H9 (cell line): ENCODE data around the gene PRKCZ. TPM values are rescaled to one million over a fixed set of nuclear protein-coding genes. Genes with fewer than 3 reads are reported as not detected.

Source experiments
- DNase-seq: peaks from one replicate; pipeline ENCODE4 v3.0.0-alpha.2; 2017
- H2AFZ ChIP-seq: one replicate; pipeline ENCODE4 v1.6.1; 2013; ENCODE audit warnings: mild to moderate bottlenecking, low read length, control low read depth, moderate library complexity
- H2AK5ac ChIP-seq: 2 replicates; pipeline ENCODE4 v1.6.1; 2013; ENCODE audit warnings: low read length, control low read depth, mixed read lengths; ENCODE audit not compliant: insufficient read length
- H2BK120ac ChIP-seq: one replicate; pipeline ENCODE4 v1.6.1; 2013; ENCODE audit warnings: low read depth, mild to moderate bottlenecking, low read length, control low read depth, inconsistent platforms; ENCODE audit not compliant: poor library complexity, severe bottlenecking
- H2BK12ac ChIP-seq: 2 replicates; pipeline ENCODE4 v1.6.1; 2013; ENCODE audit warnings: low read length, control low read depth, mixed read lengths, low read depth; ENCODE audit not compliant: insufficient read length
- H2BK15ac ChIP-seq: 2 replicates; pipeline ENCODE4 v1.6.1; 2013; ENCODE audit warnings: low read depth, low read length, control low read depth
- H2BK20ac ChIP-seq: one replicate; pipeline ENCODE4 v1.6.1; 2013; ENCODE audit warnings: low read depth, mild to moderate bottlenecking, low read length, control low read depth, inconsistent platforms; ENCODE audit not compliant: poor library complexity, severe bottlenecking
- H2BK5ac ChIP-seq: 2 replicates; pipeline ENCODE4 v1.6.1; 2013; ENCODE audit warnings: low read length, control low read depth, mixed read lengths; ENCODE audit not compliant: insufficient read length
- H3K14ac ChIP-seq: 2 replicates; pipeline ENCODE4 v1.6.1; 2013; ENCODE audit warnings: low read length, control low read depth; ENCODE audit not compliant: insufficient read depth
- H3K18ac ChIP-seq: 2 replicates; pipeline ENCODE4 v1.6.1; 2013; ENCODE audit warnings: low read depth, mild to moderate bottlenecking, mixed read lengths, low read length, control low read depth; ENCODE audit not compliant: insufficient read length
- H3K23ac ChIP-seq: 2 replicates; pipeline ENCODE4 v1.6.1; 2013; ENCODE audit warnings: low read length, control low read depth, mixed read lengths, low read depth; ENCODE audit not compliant: insufficient read length
- H3K23me2 ChIP-seq: 2 replicates; pipeline ENCODE4 v1.6.1; 2013; ENCODE audit warnings: low read depth, mild to moderate bottlenecking, mixed read lengths, low read length, control low read depth; ENCODE audit not compliant: insufficient read length, poor library complexity, severe bottlenecking
- H3K27ac ChIP-seq: 2 replicates; pipeline ENCODE4 v1.5.1; 2013; ENCODE audit warnings: low read length, control low read depth, mixed read lengths, low read depth; ENCODE audit not compliant: insufficient read length
- H3K27me3 ChIP-seq: 2 replicates; pipeline ENCODE4 v1.6.1; 2013; ENCODE audit warnings: low read length, control low read depth, inconsistent platforms; ENCODE audit not compliant: insufficient read depth
- H3K4ac ChIP-seq: 2 replicates; pipeline ENCODE4 v1.6.1; 2013; ENCODE audit warnings: low read depth, mild to moderate bottlenecking, control low read depth, inconsistent platforms, low read length, moderate library complexity
- H3K4me1 ChIP-seq: 2 replicates; pipeline ENCODE4 v1.6.1; 2013; ENCODE audit warnings: low read length, control low read depth, inconsistent platforms; ENCODE audit not compliant: insufficient read depth
- H3K4me2 ChIP-seq: 2 replicates; pipeline ENCODE4 v1.6.1; 2013; ENCODE audit warnings: low read length, control low read depth, mixed read lengths; ENCODE audit not compliant: insufficient read length, insufficient read depth
- H3K56ac ChIP-seq: 2 replicates; pipeline ENCODE4 v1.6.1; 2013; ENCODE audit warnings: low read depth, mild to moderate bottlenecking, mixed read lengths, low read length, control low read depth; ENCODE audit not compliant: insufficient read length
- H3K79me1 ChIP-seq: 2 replicates; pipeline ENCODE4 v1.6.1; 2013; ENCODE audit warnings: low read depth, mild to moderate bottlenecking, moderate library complexity, low read length, control low read depth, inconsistent platforms; ENCODE audit not compliant: insufficient read depth, poor library complexity, severe bottlenecking
- H3K79me2 ChIP-seq: 2 replicates; pipeline ENCODE4 v1.6.1; 2013; ENCODE audit warnings: low read length, control low read depth, inconsistent platforms; ENCODE audit not compliant: insufficient read depth
- H3K9ac ChIP-seq: 2 replicates; pipeline ENCODE4 v1.6.1; 2013; ENCODE audit warnings: low read length, control low read depth, mixed read lengths; ENCODE audit not compliant: insufficient read length; ENCODE audit errors: extremely low read depth
- H3K9me3 ChIP-seq: one replicate; pipeline ENCODE4 v1.6.1; 2013; ENCODE audit warnings: low read depth, low read length, inconsistent platforms; ENCODE audit not compliant: control insufficient read depth
- H3T11ph ChIP-seq: one replicate; pipeline ENCODE4 v1.6.1; 2013; ENCODE audit warnings: mild to moderate bottlenecking, low read length, control low read depth, inconsistent platforms
- H4K20me1 ChIP-seq: one replicate; pipeline ENCODE4 v1.6.1; 2013; ENCODE audit not compliant: control insufficient read depth, insufficient read length, insufficient read depth
- H4K5ac ChIP-seq: 2 replicates; pipeline ENCODE4 v1.6.1; 2013; ENCODE audit warnings: low read depth, mild to moderate bottlenecking, mixed read lengths, low read length, control low read depth; ENCODE audit not compliant: insufficient read length
- H4K8ac ChIP-seq: replicated peaks from 2 replicates; pipeline ENCODE4 v1.6.1; 2013; ENCODE audit warnings: low read length, control low read depth, mixed read lengths, low read depth; ENCODE audit not compliant: insufficient read length
- H4K91ac ChIP-seq: 2 replicates; pipeline ENCODE4 v1.6.1; 2013; ENCODE audit warnings: low read depth, mild to moderate bottlenecking, moderate library complexity, mixed read lengths, low read length, control low read depth; ENCODE audit not compliant: insufficient read length
- H3K27ac Mint-ChIP-seq, 3 experiments: 2 replicates in 2 of 3; 3 replicates in 1 of 3; pipeline ENCODE4 v1.8.0; 2020 to 2021; ENCODE audit warnings: mixed read lengths in 3 of 3, mild to moderate bottlenecking in 1 of 3, moderate library complexity in 1 of 3
- H3K27me3 Mint-ChIP-seq: 2 replicates; pipeline ENCODE4 v1.8.0; 2021; ENCODE audit warnings: low read depth, mild to moderate bottlenecking, moderate library complexity, mixed read lengths
- H3K36me3 Mint-ChIP-seq, 3 experiments: 2 replicates in 2 of 3; 3 replicates in 1 of 3; pipeline ENCODE4 v1.8.0; 2020 to 2021; ENCODE audit warnings: low read depth in 3 of 3, mixed read lengths in 3 of 3; ENCODE audit not compliant: insufficient read depth in 1 of 3
- H3K4me1 Mint-ChIP-seq, 2 experiments: 2 replicates each; pipeline ENCODE4 v1.8.0; 2020; ENCODE audit warnings: mixed read lengths in 2 of 2
- H3K4me3 Mint-ChIP-seq, 2 experiments: 2 replicates in 1 of 2; 3 replicates in 1 of 2; pipeline ENCODE4 v1.8.0; 2020 to 2021; ENCODE audit warnings: mild to moderate bottlenecking in 2 of 2, mixed read lengths in 2 of 2, moderate library complexity in 1 of 2
- H3K9me3 Mint-ChIP-seq, 2 experiments: 2 replicates in 1 of 2; 3 replicates in 1 of 2; pipeline ENCODE4 v1.8.0; 2020; ENCODE audit warnings: mild to moderate bottlenecking in 2 of 2, mixed read lengths in 2 of 2, moderate library complexity in 1 of 2
- CTCF ChIP-seq: fragments of 200-600 bp; sonication (generic); conservative IDR thresholded peaks from 3 replicates; pipeline ENCODE4 v1.8.0; 2021; ENCODE audit warnings: antibody characterized with exemption, mild to moderate bottlenecking
- WGBS: extraction: QIAGEN DNeasy Blood & Tissue Kit; methylation state at CpG from one replicate; pipeline ENCODE4 v1.1.7; 2013; ENCODE audit warnings: missing lambda C conversion rate, low lambda C conversion rate, mixed read lengths; ENCODE audit not compliant: insufficient read length; ENCODE audit errors: extremely low coverage; 5-methylcytosine and 5-hydroxymethylcytosine counted together
- total RNA-seq: library from RNA; stranded (reverse); gene quantifications from 2 replicates; pipeline ENCODE4 v1.2.1, GENCODE V29; 2021

The PRKCZ gene
- total RNA-seq, 1 experiment from 2014 or later: 48.4 TPM

GRCh38 chr1:2016123-2016522 is 34.1 kb upstream of the PRKCZ start:
- H3K79me1 ChIP-seq: no peaks in the 10 kb centered on the region
- H3T11ph ChIP-seq: no peak overlapping the region
- H4K20me1 ChIP-seq: no peaks in the 10 kb centered on the region
- no peak overlapping the region for H2BK20ac ChIP-seq
- peaks cover 0 to 2% of the 10 kb centered on the region in 2 experiments; a peak in 1 of 5 replicates for H3K9me3 Mint-ChIP-seq
- H3K23me2 ChIP-seq: no peaks in the 10 kb centered on the region
- no peak overlapping the region for H2AFZ ChIP-seq
- H3K9ac ChIP-seq: no peak overlapping the region
- no peak overlapping the region for H3K4ac ChIP-seq
- no peaks in the 10 kb centered on the region for H3K79me2 ChIP-seq
- H3K14ac ChIP-seq: no peak overlapping the region
- H3K27ac Mint-ChIP-seq: no peak overlapping the region
- no CpG with 5 or more reads among the region's 9 CpGs for WGBS
- no peak overlapping the region for H3K4me2 ChIP-seq
- H2BK120ac ChIP-seq: no peak overlapping the region
- no peak overlapping the region for H4K5ac ChIP-seq
- DNase-seq: no peak
- H3K23ac ChIP-seq: no peak overlapping the region
- no peak overlapping the region for H2BK5ac ChIP-seq
- H3K4me3 Mint-ChIP-seq: no peak overlapping the region
- H2BK12ac ChIP-seq: no peak overlapping the region
- H3K56ac ChIP-seq: no peak overlapping the region
- H3K27me3 Mint-ChIP-seq: peaks cover 52% of the 10 kb centered on the region
- no peak overlapping the region for H3K18ac ChIP-seq
- peaks cover 5% of the 10 kb centered on the region; the same call in 1 of the 2 replicates for H3K27me3 ChIP-seq
- H4K8ac ChIP-seq: no peak overlapping the region
- no peaks in the 10 kb centered on the region for H3K9me3 ChIP-seq
- no peak overlapping the region for H4K91ac ChIP-seq
- peaks cover 9 to 13% of the 10 kb centered on the region in 2 experiments for H3K4me1 Mint-ChIP-seq
- no peak overlapping the region for H2BK15ac ChIP-seq
- H2AK5ac ChIP-seq: no peak overlapping the region
- TF ChIP-seq CTCF: no peak
- no peaks in the 10 kb centered on the region for H3K4me1 ChIP-seq
- no peaks in the 10 kb centered on the region for H3K36me3 Mint-ChIP-seq
- H3K27ac ChIP-seq: no peak overlapping the region
